B cell (primary cell): Measurements from ENCODE around the gene STK33. TPM values are rescaled to one million over a fixed set of nuclear protein-coding genes. Genes with fewer than 3 reads are reported as not detected.

Source experiments
- ATAC-seq: fragments of 200-7000 bp; cut with Tn5 transposase; one replicate; pipeline ENCODE4 v1.10.0; 2021; ENCODE audit warnings: low read depth, mild to moderate bottlenecking, moderate number of reproducible peaks, moderate library complexity
- CTCF ChIA-PET: fragments of 350-600 bp; sonication (Branson Sonifier 250); formaldehyde crosslinking; loops from one replicate; lab custom pipeline; 2021; ENCODE audit warnings: antibody characterized with exemption, inconsistent platforms; lab: Charles Lee
- POLR2A ChIA-PET: fragments of 350-600 bp; sonication (Branson Sonifier 250); formaldehyde crosslinking; loops from one replicate; lab custom pipeline; 2021; ENCODE audit warnings: antibody characterized with exemption; lab: Charles Lee
- DNase-seq: peaks from one replicate; pipeline ENCODE4 v3.0.0; 2013
- H2AFZ ChIP-seq: 2 replicates; pipeline ENCODE4 v1.6.1; 2012; ENCODE audit warnings: mild to moderate bottlenecking, low read depth, low read length; ENCODE audit not compliant: insufficient read depth, poor library complexity, severe bottlenecking
- H3K27ac ChIP-seq, 2 donors: 1 replicate in 1 of 2; 2 replicates in 1 of 2; pipeline ENCODE4 v1.5.1; 2012 to 2013; ENCODE audit warnings: low read length in 2 of 2, mild to moderate bottlenecking in 2 of 2, moderate library complexity in 1 of 2
- H3K27me3 ChIP-seq, 4 experiments: fragments of 200-600 bp in 1 of 4; sonication (generic) in 1 of 4; replicated peaks in 1 of 4; 1 replicate in 2 of 4; 2 replicates in 2 of 4; pipeline versions ENCODE4 v1.6.1 to v1.7.0; 2013 to 2016; ENCODE audit warnings: low read length in 3 of 4, mild to moderate bottlenecking in 2 of 4, mixed read lengths in 1 of 4, moderate library complexity in 1 of 4; ENCODE audit not compliant: insufficient read depth in 4 of 4, control insufficient read depth in 3 of 4; ENCODE audit errors: control extremely low read depth in 1 of 4
- H3K36me3 ChIP-seq, 2 experiments: replicated peaks in 1 of 2; 1 replicate in 1 of 2; 2 replicates in 1 of 2; pipeline versions ENCODE4 v1.6.1 to v1.7.1; 2013; ENCODE audit warnings: low read length in 1 of 2; ENCODE audit not compliant: insufficient read depth in 2 of 2, control insufficient read depth in 1 of 2; ENCODE audit errors: control extremely low read depth in 1 of 2, extremely low read depth in 1 of 2
- H3K4me1 ChIP-seq, 2 donors: fragments of 200-600 bp in 1 of 2; sonication (generic) in 1 of 2; 1 replicate in 1 of 2; 2 replicates in 1 of 2; pipeline versions ENCODE4 v1.5.1 to v1.6.1; 2013 to 2017; ENCODE audit warnings: low read length in 2 of 2; ENCODE audit not compliant: control insufficient read depth in 2 of 2, insufficient read depth in 2 of 2
- H3K4me2 ChIP-seq: replicated peaks from 2 replicates; pipeline ENCODE3; 2012; ENCODE audit warnings: mild to moderate bottlenecking, low read depth, low read length; ENCODE audit not compliant: poor library complexity, severe bottlenecking
- H3K4me3 ChIP-seq, 5 experiments: fragments of 200-600 bp in 1 of 5; sonication (generic) in 1 of 5; 1 replicate in 3 of 5; 2 replicates in 2 of 5; pipeline versions ENCODE4 v1.5.1 to v1.7.0; 2011 to 2016; ENCODE audit warnings: low read length in 4 of 5, mild to moderate bottlenecking in 4 of 5, low read depth in 2 of 5, control low read depth in 1 of 5, moderate library complexity in 1 of 5; ENCODE audit not compliant: insufficient read depth in 1 of 5; ENCODE audit errors: control extremely low read depth in 1 of 5, extremely low read depth in 1 of 5
- H3K79me2 ChIP-seq: fragments of 200-600 bp; sonication (generic); one replicate; pipeline ENCODE4 v1.6.0; 2016; ENCODE audit warnings: low read length; ENCODE audit not compliant: control insufficient read depth, insufficient read depth
- H3K9ac ChIP-seq: fragments of 200-600 bp; sonication (generic); 2 replicates; pipeline ENCODE4 v1.6.1; 2017; ENCODE audit warnings: mild to moderate bottlenecking, low read length, moderate library complexity
- H3K9me3 ChIP-seq, 3 donors: one replicate each; pipeline versions ENCODE4 v1.6.1 to v1.7.1; 2013; ENCODE audit warnings: low read length in 2 of 3; ENCODE audit not compliant: control insufficient read depth in 2 of 3, insufficient read depth in 1 of 3; ENCODE audit errors: control extremely low read depth in 1 of 3
- H4K20me1 ChIP-seq: 2 replicates; pipeline ENCODE4 v1.6.0; 2012; ENCODE audit warnings: mild to moderate bottlenecking, low read length; ENCODE audit not compliant: insufficient read depth, control insufficient read depth, poor library complexity, severe bottlenecking
- H3K27ac Mint-ChIP-seq: one replicate; pipeline ENCODE4 v1.8.0; 2021; ENCODE audit warnings: mixed read lengths
- H3K27me3 Mint-ChIP-seq: one replicate; pipeline ENCODE4 v1.8.0; 2021; ENCODE audit warnings: mixed read lengths
- H3K4me1 Mint-ChIP-seq: one replicate; pipeline ENCODE4 v1.8.0; 2021; ENCODE audit warnings: mixed read lengths
- H3K4me3 Mint-ChIP-seq: one replicate; pipeline ENCODE4 v1.8.0; 2021; ENCODE audit warnings: mixed read lengths
- H3K9me3 Mint-ChIP-seq: one replicate; pipeline ENCODE4 v1.8.0; 2022; ENCODE audit warnings: mixed read lengths; ENCODE audit not compliant: insufficient read depth
- EZH2 ChIP-seq: IDR thresholded peaks from 2 replicates; pipeline ENCODE4 v1.6.1; 2012; ENCODE audit warnings: borderline replicate concordance, low read depth, mild to moderate bottlenecking, moderate library complexity, low read length; ENCODE audit not compliant: insufficient read depth, poor library complexity, severe bottlenecking
- WGBS: methylation state at CpG from one replicate; pipeline ENCODE4 v1.1.5; 2013; ENCODE audit warnings: missing lambda C conversion rate; ENCODE audit not compliant: insufficient coverage; 5-methylcytosine and 5-hydroxymethylcytosine counted together
- intact Hi-C: fragments of 100-400 bp; cut with micrococcal nuclease; formaldehyde crosslinking; loops from one replicate; pipeline ENCODE4 v1.10.0; 2022
- polyA plus RNA-seq: library from polyadenylated mRNA; depleted of rRNA; stranded (reverse); fragments of >200 nt; gene quantifications from 2 replicates; pipeline ENCODE4 v1.2.3, GENCODE V29; 2012
- total RNA-seq, 2 donors: library from RNA; stranded (reverse); fragments of 120-200 nt in 1 of 2; gene quantifications; 1 replicate in 1 of 2; 2 replicates in 1 of 2; pipeline versions ENCODE4 v1.2.3 to v1.2.4, GENCODE V29; 2013 to 2022
- TF ChIP-seq, protein P1 (sequence below): fragments of 200-600 bp; IDR thresholded peaks from one replicate; pipeline ENCODE4 v1.8.0; 2022; ENCODE audit warnings: antibody characterized with exemption, mild to moderate bottlenecking

The STK33 gene
- total and polyA plus RNA-seq, 2 donors (not counting 1 experiment from before 2014, with no cell fraction given), result 3.1 to 9.3 TPM

GRCh38 chr11:8604078-8604723 lies 10.2 kb upstream of the STK33 start:
- Mint-ChIP-seq H3K27me3 (peaks cover 31% of the 10 kb centered on the region), H3K9me3 (no peaks in the 10 kb centered on the region), H3K27ac (no peak overlapping the region), H3K4me3 (no peak overlapping the region), H3K4me1 (no peaks in the 10 kb centered on the region)
- H3K27ac ChIP-seq, result no peak overlapping the region
- H3K4me1 ChIP-seq, result no peaks in the 10 kb centered on the region
- intact Hi-C loops, result no loop called here
- no peak overlapping the region for H3K4me3 ChIP-seq
- peak; percentile 51 for DNase-seq
- TF ChIP-seq, protein P1, sequence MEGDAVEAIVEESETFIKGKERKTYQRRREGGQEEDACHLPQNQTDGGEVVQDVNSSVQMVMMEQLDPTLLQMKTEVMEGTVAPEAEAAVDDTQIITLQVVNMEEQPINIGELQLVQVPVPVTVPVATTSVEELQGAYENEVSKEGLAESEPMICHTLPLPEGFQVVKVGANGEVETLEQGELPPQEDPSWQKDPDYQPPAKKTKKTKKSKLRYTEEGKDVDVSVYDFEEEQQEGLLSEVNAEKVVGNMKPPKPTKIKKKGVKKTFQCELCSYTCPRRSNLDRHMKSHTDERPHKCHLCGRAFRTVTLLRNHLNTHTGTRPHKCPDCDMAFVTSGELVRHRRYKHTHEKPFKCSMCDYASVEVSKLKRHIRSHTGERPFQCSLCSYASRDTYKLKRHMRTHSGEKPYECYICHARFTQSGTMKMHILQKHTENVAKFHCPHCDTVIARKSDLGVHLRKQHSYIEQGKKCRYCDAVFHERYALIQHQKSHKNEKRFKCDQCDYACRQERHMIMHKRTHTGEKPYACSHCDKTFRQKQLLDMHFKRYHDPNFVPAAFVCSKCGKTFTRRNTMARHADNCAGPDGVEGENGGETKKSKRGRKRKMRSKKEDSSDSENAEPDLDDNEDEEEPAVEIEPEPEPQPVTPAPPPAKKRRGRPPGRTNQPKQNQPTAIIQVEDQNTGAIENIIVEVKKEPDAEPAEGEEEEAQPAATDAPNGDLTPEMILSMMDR, result peak; percentile 78
- no peak for TF ChIP-seq EZH2
- 24% methylated on average over 7 of the region's 9 CpGs for WGBS
- POLR2A ChIA-PET, result no interaction called here
- no peaks in the 10 kb centered on the region for H4K20me1 ChIP-seq
- CTCF ChIA-PET, result interaction anchor here (0.9 kb wide), 1 partner anchor 377 kb away, joined by 3 read pairs; no protein-coding TSS in a partner anchor
- H3K4me2 ChIP-seq, result no peak overlapping the region
- peaks cover 0 to 9% (median 3%) of the 10 kb centered on the region in 4 experiments for H3K27me3 ChIP-seq
- H3K36me3 ChIP-seq, result no peaks in the 10 kb centered on the region
- peak; percentile 63 for ATAC-seq
- H3K9ac ChIP-seq, result no peak overlapping the region
- no peaks in the 10 kb centered on the region for H3K79me2 ChIP-seq
- no peak overlapping the region for H2AFZ ChIP-seq
- no peaks in the 10 kb centered on the region for H3K9me3 ChIP-seq

DNA sequence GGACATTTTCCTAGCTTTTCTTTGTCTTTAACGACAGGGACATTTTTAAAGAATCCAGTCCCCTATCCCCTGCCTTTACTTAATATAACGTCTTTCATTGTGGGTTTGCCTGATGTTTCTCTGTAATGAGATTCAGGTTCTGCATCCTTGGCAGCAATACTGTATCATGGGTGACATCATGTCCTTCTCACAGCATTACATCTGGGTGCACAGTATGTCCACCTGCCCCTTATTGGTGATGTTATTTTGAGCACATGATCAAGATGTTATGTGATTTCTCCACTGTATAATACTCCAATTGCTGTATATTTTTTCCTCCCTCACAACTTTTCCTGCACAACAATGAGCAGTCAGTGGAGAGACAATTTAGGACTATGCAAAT lies 9.7 kb upstream of the STK33 start:
- no peaks in the 10 kb centered on the region for H3K9me3 ChIP-seq
- no peak overlapping the region for H2AFZ ChIP-seq
- ATAC-seq (no peak), DNase-seq (no peak)
- peaks cover 31% of the 10 kb centered on the region for H3K27me3 Mint-ChIP-seq
- H3K27ac ChIP-seq, result no peak overlapping the region
- intact Hi-C loops, result no loop called here
- peaks cover 0 to 9% (median 3%) of the 10 kb centered on the region in 4 experiments for H3K27me3 ChIP-seq
- H3K4me1 Mint-ChIP-seq, result no peaks in the 10 kb centered on the region
- no CpG with 5 or more reads among the region's 2 CpGs for WGBS
- H3K9ac ChIP-seq, result no peak overlapping the region
- H3K27ac Mint-ChIP-seq, result no peak overlapping the region
- ChIA-PET POLR2A (no interaction called here), CTCF (interaction anchor here (0.9 to 1.2 kb wide), 2 partner anchors 10 to 376 kb away, joined by 3 read pairs; no protein-coding TSS in a partner anchor)
- H3K4me3 Mint-ChIP-seq, result no peak overlapping the region
- H3K4me1 ChIP-seq, result no peaks in the 10 kb centered on the region
- no peaks in the 10 kb centered on the region for H3K36me3 ChIP-seq
- H4K20me1 ChIP-seq, result no peaks in the 10 kb centered on the region
- H3K4me2 ChIP-seq, result no peak overlapping the region
- TF ChIP-seq EZH2, result no peak
- TF ChIP-seq, protein P1, result no peak
- H3K9me3 Mint-ChIP-seq, result no peaks in the 10 kb centered on the region
- H3K79me2 ChIP-seq, result no peaks in the 10 kb centered on the region
- no peak overlapping the region for H3K4me3 ChIP-seq
